Activated naive CD8-positive, alpha-beta T cell (primary cell): ENCODE measurements around the gene SUSD3.
A peak's percentile ranks its signal among the peaks of the same experiment; 100 is the strongest.

Experiments used
- H3K27ac Mint-ChIP-seq: one replicate; pipeline ENCODE4 v1.8.0; 2021; ENCODE audit warnings: mixed read lengths
- H3K27me3 Mint-ChIP-seq: one replicate; pipeline ENCODE4 v1.8.0; 2021; ENCODE audit warnings: mixed read lengths
- H3K36me3 Mint-ChIP-seq: one replicate; pipeline ENCODE4 v1.8.0; 2021; ENCODE audit warnings: mixed read lengths
- H3K4me1 Mint-ChIP-seq: one replicate; pipeline ENCODE4 v1.8.0; 2021; ENCODE audit warnings: low read depth, mixed read lengths
- H3K4me3 Mint-ChIP-seq: one replicate; pipeline ENCODE4 v1.8.0; 2021; ENCODE audit warnings: mild to moderate bottlenecking, mixed read lengths
- H3K9me3 Mint-ChIP-seq: one replicate; pipeline ENCODE4 v1.8.0; 2021; ENCODE audit warnings: low read depth, mixed read lengths

The SUSD3 gene

DNA sequence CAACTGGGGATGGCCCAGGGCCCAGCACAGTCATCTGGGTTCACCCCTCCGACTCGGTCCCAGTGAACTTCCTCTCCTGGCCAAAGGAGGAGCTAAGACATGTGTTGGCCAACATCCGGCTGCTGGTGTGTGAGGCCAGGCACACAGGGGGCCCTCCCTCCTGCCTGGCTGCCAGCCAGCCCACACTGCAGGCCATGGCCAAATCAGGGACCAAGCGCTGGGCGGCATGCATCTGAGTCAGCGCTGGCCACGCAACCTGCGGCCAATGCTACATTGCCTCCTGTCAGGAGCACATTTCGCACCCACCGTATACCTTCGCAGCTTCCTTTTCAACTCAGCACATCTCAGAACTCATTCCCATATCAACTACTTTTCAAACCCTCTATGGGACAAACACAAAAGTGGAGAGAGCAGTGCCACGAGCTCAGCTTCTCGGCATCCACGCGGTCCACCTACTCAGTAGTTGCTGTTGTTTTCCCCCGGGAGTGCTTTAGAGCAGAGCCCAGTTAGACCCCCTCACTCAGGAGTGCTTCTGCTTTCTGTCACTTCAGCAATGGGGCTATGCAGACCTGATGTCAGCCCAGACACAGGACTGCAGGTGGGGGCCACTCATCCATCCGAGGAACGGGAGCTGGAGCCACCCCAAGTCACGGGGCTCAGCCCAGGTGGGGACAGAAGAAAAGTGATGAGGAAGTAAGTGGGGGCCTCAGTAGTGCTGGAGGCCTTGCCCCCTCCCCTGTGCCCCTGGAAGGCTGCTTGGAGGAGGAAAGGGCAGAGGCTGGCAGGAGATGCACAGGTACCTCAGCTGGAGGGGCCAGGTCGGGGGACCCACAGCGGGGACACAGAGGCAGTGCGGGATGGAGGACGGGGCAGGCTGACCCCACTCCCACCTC is 61.7 kb downstream of the SUSD3 start:
- no peak overlapping the region for H3K4me3 Mint-ChIP-seq
- H3K27me3 Mint-ChIP-seq = no peaks in the 10 kb centered on the region
- H3K27ac Mint-ChIP-seq = peak overlapping the region; percentile 69
- H3K9me3 Mint-ChIP-seq = no peaks in the 10 kb centered on the region
- H3K36me3 Mint-ChIP-seq = no peaks in the 10 kb centered on the region
- peaks cover 17% of the 10 kb centered on the region for H3K4me1 Mint-ChIP-seq

DNA sequence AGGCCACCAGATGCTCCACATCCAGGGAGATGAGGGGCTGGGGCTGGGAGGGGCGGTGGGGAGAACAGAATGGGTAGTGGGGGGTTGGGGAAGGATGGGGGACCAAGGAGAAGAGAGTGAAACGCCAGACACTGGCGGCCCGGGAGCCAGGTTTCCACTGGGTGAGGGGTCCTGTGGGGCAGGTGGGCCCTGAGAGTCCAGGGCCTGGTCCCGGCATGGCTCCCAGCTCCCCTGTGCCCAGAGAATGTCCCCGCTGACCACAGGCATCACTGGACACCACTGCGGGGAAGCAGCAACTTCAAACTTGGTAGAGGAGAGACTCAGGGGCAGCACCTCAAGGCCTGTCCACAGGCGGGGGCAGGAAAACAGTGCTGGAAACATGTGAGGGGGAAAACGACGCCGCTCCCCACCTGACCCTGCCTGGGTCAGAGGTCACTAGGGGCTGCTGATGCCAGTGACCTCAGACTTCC is 62.4 kb downstream of the SUSD3 start:
- H3K4me1 Mint-ChIP-seq = peaks cover 22% of the 10 kb centered on the region
- H3K4me3 Mint-ChIP-seq = no peak overlapping the region
- no peaks in the 10 kb centered on the region for H3K36me3 Mint-ChIP-seq
- no peak overlapping the region for H3K27ac Mint-ChIP-seq
- no peaks in the 10 kb centered on the region for H3K27me3 Mint-ChIP-seq
- no peaks in the 10 kb centered on the region for H3K9me3 Mint-ChIP-seq

DNA sequence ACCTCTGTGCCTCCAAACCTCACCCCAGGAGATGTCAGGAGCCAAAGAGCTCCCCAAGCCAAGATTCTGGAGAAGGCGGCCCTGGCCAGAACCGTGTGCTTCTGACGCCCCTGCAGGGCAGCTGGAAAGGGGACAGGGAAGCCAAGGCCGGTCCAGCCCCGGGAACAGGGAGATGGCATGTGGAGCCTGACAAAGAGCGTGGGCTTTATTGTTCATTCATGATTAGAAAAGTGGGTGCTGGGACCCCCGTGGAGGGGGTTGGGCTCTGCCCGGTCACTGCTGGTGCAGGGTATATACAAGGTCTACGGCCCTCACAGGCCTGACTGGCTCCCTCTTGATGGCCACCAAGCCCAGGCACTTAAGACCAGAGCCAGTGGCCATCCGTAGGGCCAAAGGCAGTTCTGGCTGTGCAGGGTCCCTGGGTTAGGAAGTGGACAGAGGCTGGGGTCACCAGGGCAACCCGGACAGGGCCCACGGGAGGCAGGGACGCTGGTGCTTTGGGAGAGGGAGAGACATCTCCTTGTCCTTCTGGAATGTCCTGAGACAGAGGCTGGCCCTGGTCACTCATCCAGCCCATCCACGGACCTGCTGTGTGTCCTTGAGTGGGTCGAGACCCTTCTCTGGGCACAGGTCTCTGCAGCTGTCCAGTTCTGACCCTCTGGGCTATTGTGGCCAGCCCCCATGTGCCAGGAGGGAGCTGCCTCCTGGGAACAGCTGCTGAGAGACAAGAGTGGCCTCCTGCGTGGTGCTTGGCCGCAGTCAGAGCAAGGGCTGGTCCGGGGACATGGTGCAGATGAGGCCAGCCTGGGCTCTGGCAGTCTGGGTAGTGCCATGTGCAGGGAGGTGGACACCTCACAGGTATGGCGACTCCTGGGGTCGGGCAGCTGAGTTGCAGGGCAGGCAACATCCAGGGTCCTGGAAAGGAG is 63.1 kb downstream of the SUSD3 start:
- no peaks in the 10 kb centered on the region for H3K36me3 Mint-ChIP-seq
- no peak overlapping the region for H3K27ac Mint-ChIP-seq
- no peaks in the 10 kb centered on the region for H3K27me3 Mint-ChIP-seq
- H3K4me3 Mint-ChIP-seq = no peak overlapping the region
- peaks cover 28% of the 10 kb centered on the region for H3K4me1 Mint-ChIP-seq
- H3K9me3 Mint-ChIP-seq = no peaks in the 10 kb centered on the region

DNA sequence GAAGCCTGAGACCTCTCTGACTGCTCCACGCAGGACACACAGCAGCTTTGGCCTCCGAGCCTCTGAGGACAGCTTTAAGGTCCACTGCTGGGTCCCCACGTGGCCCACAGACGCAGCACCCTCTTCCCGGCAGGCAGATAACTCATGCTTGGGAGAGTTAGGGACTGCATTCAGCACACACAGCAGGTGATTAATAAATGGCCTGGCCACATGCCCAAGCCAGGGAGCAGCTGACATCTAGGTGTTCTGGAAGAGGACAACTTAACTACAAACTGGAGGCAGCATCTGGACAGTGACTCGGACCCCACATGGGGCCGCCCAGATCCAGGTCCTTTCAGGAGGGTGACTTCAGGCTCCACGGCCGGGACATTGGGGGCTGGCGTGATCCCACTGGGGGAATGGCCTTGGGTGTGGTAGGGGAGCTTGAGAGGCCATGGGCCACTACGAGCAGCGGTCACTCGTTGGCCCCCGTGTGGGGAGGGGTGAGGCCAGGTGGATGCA is 64.3 kb downstream of the SUSD3 start:
- H3K27me3 Mint-ChIP-seq = no peaks in the 10 kb centered on the region
- H3K27ac Mint-ChIP-seq = no peak overlapping the region
- no peaks in the 10 kb centered on the region for H3K36me3 Mint-ChIP-seq
- no peak overlapping the region for H3K4me3 Mint-ChIP-seq
- H3K4me1 Mint-ChIP-seq = peaks cover 39% of the 10 kb centered on the region
- no peaks in the 10 kb centered on the region for H3K9me3 Mint-ChIP-seq

DNA sequence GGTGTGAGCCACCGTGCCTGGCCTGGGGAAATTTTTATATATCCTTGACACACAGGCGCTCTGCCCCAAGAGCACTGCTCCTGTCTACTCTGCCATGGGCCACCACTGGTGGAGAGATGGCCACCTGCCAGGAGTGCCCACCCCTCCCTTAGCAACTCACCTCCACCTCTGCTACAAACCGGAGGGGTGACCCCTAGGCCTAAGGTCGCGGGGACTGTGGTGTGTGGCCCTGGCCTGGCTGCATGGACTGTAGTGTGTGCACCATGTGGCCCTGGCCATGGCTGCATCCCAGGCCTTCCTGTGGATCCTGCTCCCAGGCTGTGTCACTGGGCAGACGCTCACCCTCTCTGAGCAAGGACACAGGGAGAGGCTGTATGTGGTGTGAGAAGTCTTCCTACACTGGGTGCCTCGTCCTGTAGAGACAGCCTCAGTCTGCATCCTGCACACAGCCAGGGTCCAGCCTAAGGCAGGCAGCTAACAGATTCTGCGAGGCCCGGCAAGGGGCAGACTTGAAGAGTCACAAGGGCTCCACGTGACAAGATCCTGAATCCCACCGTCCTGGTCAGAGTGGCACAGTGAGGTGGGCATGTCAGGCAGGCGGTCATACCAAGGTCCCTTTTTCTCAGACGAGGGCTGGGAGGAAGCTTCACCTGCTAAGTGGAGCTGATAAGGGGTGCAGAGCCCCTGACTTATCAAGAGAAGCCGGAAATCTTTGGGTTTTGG is 65.2 kb downstream of the SUSD3 start:
- Mint-ChIP-seq H3K4me3 (no peak overlapping the region), H3K9me3 (no peaks in the 10 kb centered on the region)

DNA sequence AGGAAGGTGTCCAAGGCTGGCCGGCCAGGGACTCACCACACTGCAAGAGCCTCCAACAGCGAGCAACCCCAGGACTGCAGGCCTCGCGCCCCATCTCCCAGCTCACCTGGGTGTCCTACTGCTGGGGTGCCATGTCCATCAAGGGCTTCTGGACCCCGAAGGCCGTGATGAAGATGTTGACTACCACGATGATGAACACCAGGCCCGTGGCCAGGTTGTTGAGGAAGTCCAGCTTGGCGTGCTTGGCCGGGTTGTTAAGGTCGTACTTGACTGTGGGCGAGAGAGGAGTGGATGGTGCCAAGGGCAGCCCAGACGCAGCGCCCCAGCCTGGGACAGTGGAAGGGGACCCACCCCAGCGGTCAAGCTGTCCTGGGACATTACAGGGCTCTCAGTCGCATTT is 66.3 kb downstream of the SUSD3 start:
- Mint-ChIP-seq H3K27me3 (no peaks in the 10 kb centered on the region), H3K4me3 (no peak overlapping the region), H3K27ac (no peak overlapping the region), H3K4me1 (peaks cover 48% of the 10 kb centered on the region), H3K36me3 (no peaks in the 10 kb centered on the region), H3K9me3 (no peaks in the 10 kb centered on the region)

More for the DNA sequence above, 65.2 kb downstream of the SUSD3 start:
- H3K27me3 Mint-ChIP-seq = no peaks in the 10 kb centered on the region
- peaks cover 47% of the 10 kb centered on the region for H3K4me1 Mint-ChIP-seq
- H3K27ac Mint-ChIP-seq = no peak overlapping the region
- H3K36me3 Mint-ChIP-seq = no peaks in the 10 kb centered on the region

DNA sequence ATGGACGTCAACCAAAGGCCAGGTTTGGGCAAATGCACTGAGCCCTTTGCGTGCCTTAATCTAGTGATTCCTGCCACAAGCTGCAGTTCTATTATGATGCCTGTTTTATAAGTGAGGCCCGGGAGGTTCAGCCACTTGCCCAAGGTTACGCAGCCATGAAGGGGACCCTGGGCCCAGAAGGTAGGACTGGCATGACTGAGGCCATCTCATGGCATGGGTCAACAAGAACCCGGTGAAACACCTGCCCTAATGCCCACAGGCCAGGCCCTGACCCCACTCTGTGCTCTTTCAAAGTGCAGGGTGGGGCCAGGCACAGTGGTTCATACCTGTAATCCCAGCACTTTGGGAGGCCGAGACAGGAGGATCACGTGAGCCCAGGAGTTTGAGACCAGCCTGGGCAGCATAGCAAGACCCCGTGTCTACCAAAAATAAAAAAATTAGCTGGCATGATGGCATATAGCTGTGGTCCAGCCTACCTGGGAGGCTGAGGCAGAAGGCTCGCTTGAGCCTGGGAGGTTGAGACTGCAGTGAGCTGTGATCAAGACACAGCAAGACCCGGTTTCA is 66.9 kb downstream of the SUSD3 start:
- Mint-ChIP-seq H3K36me3 (no peaks in the 10 kb centered on the region), H3K27me3 (no peaks in the 10 kb centered on the region), H3K4me3 (peak overlapping the region; percentile 61), H3K4me1 (peaks cover 44% of the 10 kb centered on the region), H3K27ac (peak overlapping the region; percentile 87), H3K9me3 (no peaks in the 10 kb centered on the region)

DNA sequence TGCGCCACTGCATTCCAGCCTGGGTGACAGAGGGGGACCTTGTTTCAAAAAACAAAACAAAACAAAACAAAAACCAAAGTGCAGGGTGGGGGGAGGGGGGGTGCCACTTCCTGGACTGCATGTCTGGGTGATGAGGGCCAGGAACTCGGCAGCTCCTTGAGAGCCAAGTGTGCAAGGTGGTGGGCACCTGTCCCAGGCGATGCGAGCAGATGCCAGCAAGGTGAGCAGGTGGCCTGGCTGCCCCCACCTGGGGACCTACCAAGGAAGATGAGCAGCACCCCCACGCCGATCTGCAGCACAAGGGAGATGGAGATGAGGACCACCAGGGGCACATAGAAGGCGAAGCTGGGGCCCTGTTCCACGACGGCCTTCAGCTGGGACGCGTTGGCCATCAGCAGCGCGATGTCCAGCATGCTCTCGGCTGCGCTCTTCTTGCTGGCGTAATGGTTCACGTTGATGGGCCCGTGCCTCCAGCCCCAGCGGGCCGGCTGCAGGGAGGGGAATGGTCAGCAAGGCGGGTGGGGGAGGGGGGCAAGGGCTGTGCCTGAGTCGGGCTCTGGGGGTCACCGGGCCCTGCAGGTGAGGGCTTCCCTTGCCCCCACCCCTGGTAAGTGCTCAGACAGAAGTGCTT is 67.8 kb downstream of the SUSD3 start:
- peak overlapping the region; percentile 61 for H3K4me3 Mint-ChIP-seq
- no peaks in the 10 kb centered on the region for H3K27me3 Mint-ChIP-seq
- H3K36me3 Mint-ChIP-seq = no peaks in the 10 kb centered on the region
- H3K4me1 Mint-ChIP-seq = peaks cover 48% of the 10 kb centered on the region
- H3K9me3 Mint-ChIP-seq = no peaks in the 10 kb centered on the region
- H3K27ac Mint-ChIP-seq = peak overlapping the region; percentile 87

DNA sequence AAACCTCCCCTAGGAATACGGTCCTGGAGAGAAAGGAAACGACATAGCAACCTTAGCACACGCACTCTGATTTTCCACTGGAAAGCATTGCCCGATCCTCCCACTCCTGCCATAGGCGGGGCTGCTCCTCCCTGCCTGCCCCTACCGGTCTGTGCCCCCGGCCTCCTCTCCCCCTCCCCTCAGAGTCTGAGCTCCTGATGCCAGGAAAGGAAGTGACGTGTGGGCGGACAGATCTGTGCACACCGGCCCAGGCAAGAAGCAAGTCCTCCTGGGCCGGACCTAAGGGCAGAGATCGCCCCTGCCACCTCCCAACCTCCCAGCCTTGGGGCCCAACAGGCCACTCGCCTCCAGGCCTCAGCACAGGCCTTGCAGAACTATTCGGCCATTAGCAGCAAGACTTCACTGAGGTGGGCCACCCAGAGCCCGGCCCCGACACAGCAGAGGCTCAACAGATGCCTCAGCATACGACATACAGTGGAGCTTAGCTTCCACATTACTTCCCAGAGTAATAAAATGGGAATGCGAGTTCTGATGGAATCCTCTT is 68.4 kb downstream of the SUSD3 start:
- H3K4me3 Mint-ChIP-seq = peak overlapping the region; percentile 54
- H3K36me3 Mint-ChIP-seq = no peaks in the 10 kb centered on the region
- no peaks in the 10 kb centered on the region for H3K27me3 Mint-ChIP-seq

DNA sequence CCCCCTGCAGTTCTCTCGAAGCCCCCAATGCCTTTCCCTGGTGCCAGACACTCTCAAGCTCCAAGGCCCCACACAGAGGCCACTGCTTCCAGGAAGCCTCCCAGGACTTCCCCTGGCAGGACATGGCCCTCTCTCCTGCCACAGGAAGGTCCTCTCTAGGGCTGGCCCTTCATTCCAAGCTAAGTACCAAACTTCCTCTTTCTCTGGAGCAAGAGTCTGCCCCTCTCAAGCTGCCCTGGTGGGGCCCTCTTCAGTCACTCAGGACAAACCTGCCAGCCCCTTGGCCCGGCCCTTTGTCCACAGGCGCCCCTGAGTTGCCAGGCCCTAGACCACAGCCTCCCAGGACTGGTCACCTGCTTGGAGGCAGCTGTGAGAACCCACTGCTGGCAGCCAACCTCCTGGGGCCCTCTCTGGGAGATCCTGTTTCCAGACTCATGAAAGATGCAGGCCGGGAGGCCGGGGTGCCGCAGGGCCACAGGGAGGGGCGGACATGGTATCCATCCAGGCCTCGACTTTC is 69.0 kb downstream of the SUSD3 start:
- Mint-ChIP-seq H3K36me3 (no peaks in the 10 kb centered on the region), H3K9me3 (no peaks in the 10 kb centered on the region), H3K27me3 (no peaks in the 10 kb centered on the region), H3K4me1 (peaks cover 60% of the 10 kb centered on the region), H3K4me3 (peak overlapping the region; percentile 54), H3K27ac (peak overlapping the region; percentile 73)

More for the DNA sequence above, 68.4 kb downstream of the SUSD3 start:
- Mint-ChIP-seq H3K4me1 (peaks cover 55% of the 10 kb centered on the region), H3K9me3 (no peaks in the 10 kb centered on the region), H3K27ac (peak overlapping the region; percentile 73)

DNA sequence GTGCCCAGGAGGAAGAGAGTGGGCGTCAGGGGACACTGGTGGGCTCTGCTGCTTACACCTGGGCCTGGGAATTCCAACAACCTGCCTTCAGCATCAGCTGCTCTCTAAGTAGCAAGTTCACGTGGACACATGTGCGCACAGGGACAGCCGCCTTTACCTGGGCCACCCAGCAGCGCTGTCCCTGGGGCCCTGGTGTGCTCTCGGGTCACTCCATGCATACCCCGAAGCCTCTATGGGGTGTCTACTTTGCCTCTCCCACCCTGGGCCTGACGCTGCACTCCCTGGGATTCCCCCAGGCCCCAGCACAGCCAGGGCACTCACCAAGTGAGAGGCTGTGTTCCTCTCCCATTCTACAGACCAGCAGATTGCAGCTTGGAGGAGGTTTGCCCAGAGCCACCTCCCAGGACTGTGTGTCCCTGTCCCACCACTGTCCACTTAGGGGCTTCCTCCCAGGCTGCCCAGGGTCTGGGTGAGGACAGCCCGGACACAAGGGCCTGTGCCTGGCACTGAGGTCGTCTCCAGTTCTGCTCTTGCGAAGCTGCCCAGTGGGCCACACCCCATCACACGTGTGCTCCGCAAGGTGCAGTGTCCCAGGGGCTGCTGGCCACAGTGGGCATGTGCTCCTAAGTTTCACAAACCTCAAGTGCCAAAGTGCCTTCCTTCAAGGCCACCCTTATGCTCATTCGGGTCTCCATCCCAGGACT is 69.7 kb downstream of the SUSD3 start:
- no peaks in the 10 kb centered on the region for H3K27me3 Mint-ChIP-seq
- H3K36me3 Mint-ChIP-seq = no peaks in the 10 kb centered on the region
- no peaks in the 10 kb centered on the region for H3K9me3 Mint-ChIP-seq
- peak overlapping the region; percentile 77 for H3K27ac Mint-ChIP-seq
- no peak overlapping the region for H3K4me3 Mint-ChIP-seq
- peaks cover 67% of the 10 kb centered on the region for H3K4me1 Mint-ChIP-seq

DNA sequence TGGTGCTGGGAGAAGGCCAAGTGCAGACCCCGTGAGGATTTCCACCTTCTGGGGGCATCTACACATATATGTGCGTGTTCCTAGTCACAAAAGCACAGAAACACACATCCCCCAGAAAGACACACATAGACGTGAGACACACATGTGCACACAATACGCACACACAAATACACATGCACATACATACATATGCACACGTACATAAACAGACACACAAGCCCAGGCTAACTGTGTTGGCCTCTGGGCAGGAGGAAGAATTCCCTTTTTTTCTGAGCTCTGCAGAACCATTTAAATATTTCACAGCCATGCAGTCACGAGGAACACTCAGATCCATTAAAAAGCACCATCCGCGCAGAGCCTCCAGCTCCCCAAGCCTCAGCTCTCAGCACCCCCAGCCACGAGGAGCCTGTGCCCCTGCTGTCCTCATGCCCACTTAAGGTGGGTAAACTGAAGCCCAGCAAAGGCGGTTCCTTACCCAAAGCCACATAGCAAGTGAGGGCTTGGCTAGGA is 70.3 kb downstream of the SUSD3 start:
- H3K4me3 Mint-ChIP-seq = peak overlapping the region; percentile 9
- no peaks in the 10 kb centered on the region for H3K27me3 Mint-ChIP-seq
- H3K4me1 Mint-ChIP-seq = peaks cover 69% of the 10 kb centered on the region
- no peaks in the 10 kb centered on the region for H3K9me3 Mint-ChIP-seq
- H3K27ac Mint-ChIP-seq = peak overlapping the region; percentile 77
- no peaks in the 10 kb centered on the region for H3K36me3 Mint-ChIP-seq

DNA sequence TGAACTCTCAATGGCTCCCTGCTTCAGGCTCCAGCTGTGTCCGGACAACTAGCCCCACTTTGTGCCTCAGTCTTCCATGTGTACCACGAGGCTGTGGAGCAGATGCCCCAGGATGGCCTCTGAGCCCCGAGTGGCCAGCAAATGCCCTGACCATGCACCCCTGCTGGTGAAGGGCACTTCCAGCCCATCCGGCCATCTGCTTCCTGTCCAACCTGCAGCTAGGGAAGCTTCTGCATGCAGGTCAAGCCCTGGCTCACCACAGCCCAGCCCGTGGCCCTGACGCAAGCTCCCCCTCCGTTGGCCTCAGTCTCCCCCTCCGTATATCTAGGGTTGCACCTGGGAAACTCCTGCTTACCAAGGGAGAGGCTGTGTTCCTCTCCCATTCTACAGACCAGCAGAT is 70.8 kb downstream of the SUSD3 start:
- peaks cover 68% of the 10 kb centered on the region for H3K4me1 Mint-ChIP-seq
- no peaks in the 10 kb centered on the region for H3K9me3 Mint-ChIP-seq
- H3K27me3 Mint-ChIP-seq = no peaks in the 10 kb centered on the region
- no peaks in the 10 kb centered on the region for H3K36me3 Mint-ChIP-seq
- H3K27ac Mint-ChIP-seq = no peak overlapping the region
- H3K4me3 Mint-ChIP-seq = no peak overlapping the region
